Neutrophil (primary cell): ENCODE data around the gene MRPL11.

Experiments used
- H3K27ac ChIP-seq: fragments of 200-600 bp; sonication (generic); 2 replicates; pipeline ENCODE4 v1.5.1; 2016; ENCODE audit warnings: mild to moderate bottlenecking, moderate library complexity
- H3K27me3 ChIP-seq: fragments of 200-600 bp; sonication (generic); 2 replicates; pipeline ENCODE4 v1.6.0; 2016; ENCODE audit warnings: mild to moderate bottlenecking
- H3K36me3 ChIP-seq: fragments of 200-600 bp; sonication (generic); 2 replicates; pipeline ENCODE4 v1.5.1; 2017
- H3K4me1 ChIP-seq, 2 experiments: fragments of 200-600 bp in 1 of 2; sonication (generic) in 1 of 2; 1 replicate in 1 of 2; 2 replicates in 1 of 2; pipeline versions ENCODE4 v1.5.1 to v1.6.1; 2013 to 2016; ENCODE audit warnings: low read depth in 1 of 2, low read length in 1 of 2, mild to moderate bottlenecking in 1 of 2, moderate library complexity in 1 of 2; ENCODE audit not compliant: control insufficient read depth in 1 of 2, insufficient read depth in 1 of 2
- H3K4me3 ChIP-seq, 2 experiments: fragments of 200-600 bp in 1 of 2; sonication (generic) in 1 of 2; 1 replicate in 1 of 2; 2 replicates in 1 of 2; pipeline ENCODE4 v1.5.1; 2013 to 2016; ENCODE audit warnings: low read depth in 1 of 2, low read length in 1 of 2, mild to moderate bottlenecking in 1 of 2, moderate library complexity in 1 of 2
- H3K9me3 ChIP-seq: fragments of 200-600 bp; sonication (generic); 2 replicates; pipeline ENCODE4 v1.5.1; 2016
- CTCF ChIP-seq: fragments of 200-600 bp; sonication (generic); IDR thresholded peaks from 2 replicates; pipeline ENCODE4 v1.5.1; 2016; ENCODE audit warnings: antibody characterized with exemption

MRPL11 gene

GRCh38 chr11:66478729-66479393, 40.2 kb upstream of the MRPL11 start:
- Histone ChIP-seq H3K4me3 (peak overlapping the region; percentile 80 to 81), H3K27me3 (no peaks in the 10 kb centered on the region), H3K4me1 (peaks cover 19 to 20% of the 10 kb centered on the region in 2 experiments), H3K27ac (peak overlapping the region; percentile 78), H3K36me3 (peaks cover 7% of the 10 kb centered on the region), H3K9me3 (no peaks in the 10 kb centered on the region)
- TF ChIP-seq CTCF = peak; percentile 61

DNA sequence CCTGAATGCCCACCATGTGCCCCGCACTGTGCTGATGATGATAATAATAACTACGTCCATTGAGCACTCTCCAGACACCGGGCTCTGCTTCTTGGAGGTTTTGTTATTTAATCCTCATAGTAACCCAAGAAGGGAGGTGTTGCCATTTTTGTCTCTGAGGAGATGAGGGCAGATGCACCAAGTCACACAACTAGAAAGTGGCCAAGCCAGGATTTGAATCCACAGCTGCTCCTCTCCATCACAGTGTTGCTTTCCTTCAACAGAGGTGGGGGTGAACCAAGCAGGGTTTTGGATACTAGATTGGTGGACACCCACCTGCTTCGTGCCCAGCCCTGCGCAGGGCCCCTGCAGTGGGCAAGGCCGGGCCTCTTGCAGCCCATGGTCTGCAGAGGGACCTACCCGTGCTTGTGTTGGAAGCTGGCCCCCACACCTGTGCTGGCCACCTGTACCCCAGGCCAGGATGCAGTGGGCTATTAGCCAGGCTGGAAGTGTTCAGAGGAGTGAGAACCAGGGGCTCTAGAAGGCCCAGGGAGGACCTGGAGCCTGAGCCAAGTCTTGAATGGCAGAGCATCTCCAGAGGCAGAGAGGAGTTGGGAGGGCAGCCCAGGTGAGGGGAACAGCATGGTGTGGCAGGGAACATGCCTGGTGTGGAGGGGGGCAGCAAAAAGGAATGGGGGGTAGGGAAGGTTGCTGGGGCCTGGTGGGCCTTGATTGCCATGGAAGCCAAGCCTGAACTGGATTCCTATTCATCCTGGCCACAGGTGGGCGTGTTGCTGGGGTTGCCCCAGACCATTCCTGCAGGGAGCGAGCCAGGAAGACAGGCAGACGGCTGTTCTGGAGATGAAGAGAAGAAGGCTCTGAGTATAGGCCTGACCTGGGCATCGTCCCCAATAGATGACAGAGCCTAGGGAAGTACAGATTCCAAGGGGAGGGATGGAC, 38.9 kb upstream of the MRPL11 start:
- Histone ChIP-seq H3K9me3 (no peaks in the 10 kb centered on the region), H3K36me3 (no peaks in the 10 kb centered on the region), H3K4me3 (no peak overlapping the region), H3K27ac (no peak overlapping the region), H3K27me3 (no peaks in the 10 kb centered on the region), H3K4me1 (peaks cover 19 to 20% of the 10 kb centered on the region in 2 experiments)
- TF ChIP-seq CTCF = no peak

DNA sequence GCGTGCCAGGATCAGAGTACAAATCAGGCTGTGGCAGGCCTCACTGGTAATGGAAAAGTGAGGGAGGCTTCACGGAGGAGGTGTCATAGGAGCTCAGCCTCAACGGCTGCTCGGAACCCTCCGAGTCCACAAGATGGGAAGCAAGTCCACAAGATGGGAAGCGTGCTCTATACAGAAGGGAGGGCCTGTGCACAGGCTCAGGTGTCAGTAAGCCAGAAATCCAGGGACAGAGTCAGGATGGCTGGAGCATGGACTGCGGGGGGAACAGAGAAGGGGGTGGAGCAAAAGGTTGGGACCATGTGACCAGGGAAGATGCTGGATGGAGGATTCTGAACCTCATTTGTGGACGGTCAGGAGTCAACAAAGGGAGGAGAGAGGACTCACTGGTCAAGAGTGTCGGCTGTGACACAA, 38.2 kb upstream of the MRPL11 start:
- Histone ChIP-seq H3K4me3 (no peak overlapping the region), H3K27ac (no peak overlapping the region), H3K36me3 (no peaks in the 10 kb centered on the region), H3K4me1 (peaks cover 19 to 20% of the 10 kb centered on the region in 2 experiments), H3K27me3 (no peaks in the 10 kb centered on the region), H3K9me3 (no peaks in the 10 kb centered on the region)
- no peak for TF ChIP-seq CTCF

DNA sequence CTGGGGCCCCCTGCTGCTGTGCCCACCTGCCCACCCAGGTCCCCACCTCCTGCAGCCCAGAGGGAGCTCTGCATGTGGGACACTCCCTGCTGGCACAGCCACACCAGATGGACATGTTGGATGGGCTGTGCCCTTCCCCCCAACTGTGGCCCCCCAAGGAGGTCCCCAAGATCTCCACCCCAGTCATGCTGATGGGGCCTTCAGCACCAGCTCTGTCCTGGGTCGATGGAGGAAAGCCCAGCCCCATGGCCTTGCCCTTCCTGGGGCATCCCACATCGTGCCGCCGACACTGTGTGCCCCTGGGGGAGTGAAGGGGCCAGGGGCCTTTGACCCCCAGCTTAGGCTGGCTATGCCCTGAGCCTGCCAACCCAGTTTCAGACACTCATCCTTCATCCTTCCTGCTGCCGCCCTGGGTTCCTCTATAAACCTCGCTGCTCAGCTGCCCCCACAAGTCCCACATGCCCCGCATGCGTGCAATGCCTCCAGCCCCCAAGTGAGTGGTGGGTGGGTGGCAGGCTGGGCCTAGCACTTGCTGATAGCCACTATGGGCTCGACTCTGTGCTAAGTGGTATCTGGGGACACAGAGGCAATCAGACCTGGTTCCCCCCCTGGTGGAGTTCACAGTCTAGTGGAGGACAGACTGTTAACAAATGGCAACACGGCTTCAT, 37.7 kb upstream of the MRPL11 start:
- Histone ChIP-seq H3K4me1 (peaks cover 19 to 20% of the 10 kb centered on the region in 2 experiments), H3K27ac (no peak overlapping the region), H3K9me3 (no peaks in the 10 kb centered on the region), H3K36me3 (no peaks in the 10 kb centered on the region), H3K27me3 (no peaks in the 10 kb centered on the region), H3K4me3 (no peak overlapping the region)
- no peak for TF ChIP-seq CTCF

- no peak for TF ChIP-seq CTCF
- H3K27ac ChIP-seq = no peak overlapping the region
- no peaks in the 10 kb centered on the region for H3K9me3 ChIP-seq
- H3K27me3 ChIP-seq = no peaks in the 10 kb centered on the region
- no peak overlapping the region for H3K4me3 ChIP-seq
- no peaks in the 10 kb centered on the region for H3K36me3 ChIP-seq
- H3K4me1 ChIP-seq = peaks cover 14 to 15% of the 10 kb centered on the region in 2 experiments
These were observed 36.9 kb upstream of the MRPL11 start for GRCh38 chr11:66475349-66476172.
